NCI-H1092 treated with DMSO at 0.1 percent for 48 hours (cell line): Measurements from ENCODE around the gene FAM114A1.
"Not testable (repeated sequence)": the region's sequence is repeated elsewhere in the genome, so short reads cannot be mapped to it uniquely, and the experiment has no call there.

Experiments used
- DNase-seq: peaks from one replicate; lab custom pipeline; 2025; lab: John Stamatoyannopoulos, UW

FAM114A1 gene

DNA sequence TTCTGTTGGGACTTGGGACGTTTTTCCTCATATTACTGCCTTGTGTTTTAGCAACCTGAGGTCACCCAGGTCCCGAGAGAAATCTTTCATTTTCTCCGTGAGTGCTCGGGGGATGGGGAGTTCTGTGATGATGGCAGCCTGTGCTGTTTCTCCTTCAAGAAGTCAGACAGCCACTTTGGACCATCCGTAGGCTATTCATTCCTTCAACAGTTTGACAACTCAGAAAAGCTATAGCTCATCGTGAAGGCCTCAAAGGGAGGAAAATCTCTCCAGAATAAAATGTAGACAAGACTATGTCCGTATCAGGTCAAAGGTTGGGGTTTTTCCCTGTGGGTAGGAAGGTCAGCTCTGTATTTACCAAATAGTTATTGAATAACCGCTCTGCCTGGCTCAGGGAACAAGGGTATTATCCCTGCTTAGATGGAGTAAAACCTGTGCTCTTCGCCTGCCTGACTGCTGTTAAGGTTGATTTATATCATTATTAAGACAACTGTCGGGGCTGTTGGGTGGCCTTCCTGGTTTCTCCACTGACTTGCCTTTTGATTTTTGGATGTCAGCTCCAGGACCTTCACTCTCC lies 36.6 kb downstream of the FAM114A1 start:
- no peak for DNase-seq

DNA sequence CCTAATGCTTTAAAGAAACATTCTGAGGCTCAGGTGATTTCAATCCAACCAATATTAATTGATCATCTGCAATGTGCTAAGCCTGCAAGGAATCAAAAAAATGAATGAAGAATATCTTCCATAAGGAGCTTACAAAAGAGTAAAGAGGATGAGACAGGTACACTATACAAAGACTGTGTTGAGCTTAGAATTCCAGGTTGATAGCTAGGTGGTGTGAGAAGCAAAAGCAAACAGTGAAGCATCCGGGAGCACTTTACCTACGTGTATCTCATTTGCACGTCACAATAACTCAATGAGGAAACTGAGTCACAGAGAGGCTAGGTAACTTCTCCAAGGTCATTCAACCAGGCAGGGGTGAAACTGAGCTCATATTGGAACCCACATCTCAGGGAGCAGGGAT lies 37.1 kb downstream of the FAM114A1 start:
- DNase-seq, result no peak

DNA sequence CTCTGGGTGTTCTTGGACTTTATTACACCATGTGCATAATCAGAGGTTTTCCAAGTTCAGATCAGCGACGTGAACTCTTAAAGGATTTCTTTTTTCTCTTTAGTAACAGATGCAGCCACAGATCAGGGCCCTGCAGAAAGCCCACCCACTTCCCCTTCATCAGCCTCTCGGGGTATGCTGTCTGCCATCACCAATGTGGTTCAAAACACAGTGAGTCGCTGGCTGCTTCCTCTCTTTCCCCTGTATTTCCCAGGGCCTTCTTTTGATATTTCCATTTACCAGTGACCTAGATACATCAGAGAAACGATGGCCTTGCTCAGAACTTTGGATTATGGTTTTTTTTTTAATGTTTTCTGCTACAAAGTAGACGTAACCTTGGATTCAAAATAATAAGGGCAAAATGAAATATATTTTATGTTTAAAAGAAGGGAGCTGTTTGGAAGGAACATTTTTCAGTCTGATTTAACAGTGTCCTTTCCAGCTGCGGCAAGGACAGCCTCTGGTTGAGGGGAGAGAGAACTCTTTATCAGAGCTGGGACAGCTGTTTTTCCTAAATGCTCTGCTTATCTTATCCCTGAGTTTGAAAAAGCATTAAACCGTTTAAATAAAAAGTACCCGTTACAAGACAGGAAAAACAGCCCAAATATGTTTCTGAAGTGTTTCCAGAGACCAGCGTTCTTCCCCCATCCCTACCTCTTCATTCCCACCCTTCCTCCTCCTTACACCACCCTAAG lies 38.2 kb downstream of the FAM114A1 start:
- no peak for DNase-seq

DNA sequence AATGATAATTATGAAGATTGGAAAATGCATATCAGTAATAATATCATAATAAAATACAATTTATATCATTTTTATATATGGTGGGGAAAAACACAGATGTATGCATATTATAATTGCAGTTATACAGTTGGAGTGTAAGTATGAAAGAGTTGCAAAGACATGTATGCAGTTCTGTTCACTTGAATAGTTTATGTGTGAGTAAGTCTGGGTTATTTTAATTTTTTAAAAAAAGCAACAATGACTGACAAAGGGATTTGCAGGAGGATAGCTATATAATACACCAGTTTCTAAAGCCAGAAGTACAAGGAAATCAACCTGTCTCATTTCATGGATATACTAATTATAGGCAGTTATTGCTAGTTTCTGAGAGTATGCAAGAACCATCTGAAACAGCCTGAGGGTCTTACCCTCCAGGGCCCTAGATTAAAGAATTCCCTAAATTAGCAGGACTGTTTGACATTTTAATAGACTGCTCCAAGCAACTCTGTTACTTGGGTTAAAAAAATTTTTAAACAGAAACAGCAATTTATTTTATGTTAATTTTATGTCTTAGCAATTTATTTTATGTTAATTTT lies 40.2 kb downstream of the FAM114A1 start:
- DNase-seq, result no peak

DNA sequence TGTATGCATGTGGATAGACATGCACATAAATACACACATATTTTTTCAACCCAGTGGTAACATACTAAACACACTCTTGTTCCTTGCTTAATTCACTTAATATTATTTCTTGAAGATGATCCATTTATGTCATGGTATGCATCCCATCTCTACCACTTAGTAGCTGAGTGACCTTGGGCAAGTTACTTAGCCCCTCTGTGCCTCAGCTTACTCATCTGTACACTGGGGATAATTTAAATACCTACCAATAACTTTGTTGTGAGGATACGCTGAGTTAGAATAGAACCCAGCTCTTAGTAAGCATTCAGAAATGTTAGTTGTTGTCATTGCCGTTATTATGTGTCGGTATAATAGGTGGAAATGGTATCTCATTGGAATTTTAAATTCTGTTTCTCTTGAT lies 41.4 kb downstream of the FAM114A1 start:
- no peak for DNase-seq

DNA sequence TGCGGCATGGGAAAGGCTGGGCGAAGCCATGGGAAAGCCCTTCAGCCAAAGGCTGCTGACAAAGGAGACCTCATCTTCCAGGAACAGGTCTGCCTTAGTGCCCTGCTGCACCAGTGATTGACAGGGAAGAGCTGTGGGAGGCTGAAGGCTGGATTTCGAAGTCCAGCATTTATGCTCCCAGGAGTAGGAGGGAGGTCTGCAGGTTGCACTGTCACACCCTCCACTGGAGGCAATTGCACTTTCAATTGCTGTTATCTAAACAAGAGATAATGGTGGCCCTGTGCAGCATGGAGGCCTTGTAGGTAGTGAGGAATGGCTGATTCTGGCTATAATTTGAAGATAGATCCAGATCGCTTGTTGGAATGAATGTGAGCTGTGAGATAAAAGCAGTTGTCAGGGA lies 43.7 kb downstream of the FAM114A1 start:
- DNase-seq, result no peak

DNA sequence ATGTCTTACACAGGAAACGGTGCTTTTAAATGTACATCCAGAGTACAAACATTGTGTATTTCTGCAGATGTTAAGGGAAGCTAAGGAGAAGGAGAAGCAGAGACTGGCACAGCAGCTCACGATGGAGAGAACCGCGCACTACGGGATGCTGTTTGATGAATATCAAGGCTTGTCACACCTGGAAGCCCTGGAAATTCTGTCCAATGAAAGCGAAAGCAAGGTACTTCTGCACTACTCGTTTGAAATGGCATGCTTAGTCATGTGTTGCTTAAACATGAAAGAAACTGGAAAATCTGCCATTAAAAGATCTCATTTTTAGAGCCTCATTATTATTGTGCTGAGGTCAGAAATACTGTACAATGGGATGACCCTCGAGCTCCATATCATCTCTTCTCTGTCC lies 47.2 kb downstream of the FAM114A1 start:
- no peak for DNase-seq

DNA sequence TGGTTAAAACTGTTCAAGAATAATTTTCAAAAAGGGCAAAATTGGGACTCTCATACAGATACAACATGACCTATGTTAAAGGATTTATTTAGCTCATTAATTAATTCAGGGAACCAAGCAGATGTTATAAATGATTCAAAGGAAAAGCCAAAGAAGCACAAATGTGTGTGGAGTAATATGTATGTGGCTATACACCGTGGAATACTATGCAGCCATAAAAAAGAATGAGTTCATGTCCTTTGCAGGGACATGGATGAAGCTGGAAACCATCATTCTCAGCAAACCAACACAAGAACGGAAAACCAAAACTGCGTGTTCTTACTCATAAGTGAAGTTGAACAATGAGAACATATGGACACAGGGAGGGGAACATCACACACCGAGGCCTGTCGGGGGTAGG lies 48.7 kb downstream of the FAM114A1 start:
- not testable (repeated sequence) for DNase-seq

DNA sequence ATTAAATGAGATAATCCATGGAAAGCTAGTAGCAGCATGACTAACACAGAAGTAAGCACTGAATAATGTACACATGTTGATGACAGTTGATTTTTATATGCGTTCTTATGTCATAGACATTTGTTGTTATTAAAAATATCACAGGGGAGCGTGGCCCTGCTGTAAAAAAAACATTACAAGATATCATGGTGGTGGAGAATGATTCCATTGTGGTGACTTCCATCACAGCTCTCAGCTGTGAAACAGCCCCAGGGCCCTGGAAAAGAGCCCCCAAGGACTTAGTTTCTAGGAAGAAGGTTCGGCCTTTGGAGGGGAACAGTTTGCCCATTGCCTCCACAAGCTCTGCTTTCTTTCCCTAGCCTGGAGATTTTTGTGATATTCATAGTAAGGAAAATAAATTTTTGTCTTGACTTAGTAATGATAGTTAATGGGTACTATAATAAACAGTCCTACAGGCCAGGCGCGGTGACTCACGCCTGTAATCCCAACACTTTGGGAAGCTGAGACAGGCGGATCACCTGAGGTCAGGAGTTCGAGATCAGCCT lies 49.9 kb downstream of the FAM114A1 start:
- DNase-seq, result no peak

DNA sequence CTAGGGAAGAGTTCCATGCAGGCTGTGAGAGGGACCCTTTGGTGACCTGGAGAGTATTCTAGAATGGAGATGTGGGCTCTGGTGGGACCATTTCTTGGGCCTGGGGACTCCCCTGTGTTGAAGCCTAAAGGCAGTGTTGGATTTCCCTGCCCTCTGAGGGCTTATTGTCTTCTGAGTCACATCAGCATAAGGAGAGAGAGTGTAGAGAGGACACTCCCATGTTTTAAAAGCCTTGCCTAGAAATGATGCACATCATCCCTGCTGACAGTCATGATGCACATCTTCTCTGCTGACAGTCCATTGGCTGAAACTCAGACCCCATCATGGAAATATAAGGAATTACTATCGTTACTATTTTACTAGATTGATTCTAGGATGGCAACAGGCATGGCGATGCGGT lies 51.9 kb downstream of the FAM114A1 start:
- no peak for DNase-seq

DNA sequence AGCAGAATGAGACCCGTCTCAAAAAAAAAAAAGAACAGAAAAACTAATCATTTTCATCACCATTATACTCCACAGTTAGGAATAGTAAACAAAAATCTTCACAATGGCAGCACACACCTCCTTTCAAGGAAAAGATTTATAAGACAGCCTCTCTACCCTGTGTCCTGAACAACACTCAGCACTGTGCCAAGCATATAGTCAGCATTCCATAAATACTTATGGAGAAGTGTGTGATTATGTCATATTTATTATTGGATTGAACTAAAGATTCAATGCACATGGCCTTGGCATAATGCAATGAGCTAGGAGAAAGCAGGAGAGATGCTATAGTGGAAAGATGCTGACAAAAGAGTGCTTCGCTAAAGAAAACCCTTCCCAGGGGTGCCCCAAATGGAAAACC lies 52.6 kb downstream of the FAM114A1 start:
- DNase-seq, result no peak

DNA sequence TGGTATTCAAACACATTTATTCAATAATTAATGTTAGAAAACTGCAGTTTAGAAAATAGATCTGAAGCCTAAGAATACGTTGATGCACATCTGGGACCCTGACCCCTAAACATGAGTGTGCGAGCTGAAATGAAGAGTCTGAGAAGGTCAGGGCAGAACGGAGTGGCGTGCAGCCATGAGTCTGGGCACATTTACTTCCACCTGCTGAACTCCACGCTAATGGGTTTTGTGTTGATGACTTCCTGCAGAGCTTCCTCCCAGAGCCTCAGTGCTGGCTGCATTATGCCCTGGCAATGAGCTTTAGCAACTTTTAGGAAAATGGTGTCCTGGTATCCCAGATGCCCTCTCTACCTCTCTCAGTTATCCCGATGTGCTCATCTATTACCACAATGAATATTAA lies 53.1 kb downstream of the FAM114A1 start:
- peak; percentile 15 for DNase-seq

DNA sequence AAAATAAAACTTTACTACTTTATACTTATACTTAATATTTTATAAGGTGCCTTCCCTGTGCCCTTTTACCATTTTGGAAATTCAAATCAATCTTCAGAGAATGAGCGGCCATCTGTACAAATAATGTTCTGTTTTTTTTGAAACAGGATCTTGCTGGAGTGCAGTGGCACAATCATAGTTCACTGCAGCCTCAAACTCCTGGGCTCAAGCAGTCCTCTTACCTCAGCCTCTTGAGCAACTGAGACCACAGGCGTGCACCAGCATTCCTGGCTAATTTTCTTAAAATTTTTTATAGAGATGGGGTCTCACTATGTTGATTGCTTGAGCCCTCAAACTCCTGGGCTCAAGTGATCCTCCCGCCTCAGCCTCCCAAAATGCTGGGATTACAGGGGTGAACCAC lies 53.5 kb downstream of the FAM114A1 start:
- no peak for DNase-seq

DNA sequence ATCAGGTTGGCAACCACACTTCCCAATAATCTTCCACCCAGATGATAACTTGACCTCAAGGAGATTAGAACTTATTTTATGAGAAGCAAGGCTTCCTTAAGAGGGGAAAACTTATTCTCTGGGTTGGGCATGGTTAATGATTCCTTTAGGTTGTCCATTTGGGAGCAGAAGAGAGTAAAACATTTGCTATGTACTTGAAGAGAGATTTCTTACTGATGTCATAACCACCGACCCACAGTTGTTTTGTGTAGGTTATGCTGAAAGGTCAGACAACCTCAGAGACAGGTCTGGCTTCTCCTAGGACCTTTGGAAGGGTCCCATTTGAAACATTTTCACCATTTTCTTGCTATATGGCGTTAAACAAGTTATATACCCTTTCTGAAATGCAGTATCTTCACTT lies 56.1 kb downstream of the FAM114A1 start:
- DNase-seq, result no peak

DNA sequence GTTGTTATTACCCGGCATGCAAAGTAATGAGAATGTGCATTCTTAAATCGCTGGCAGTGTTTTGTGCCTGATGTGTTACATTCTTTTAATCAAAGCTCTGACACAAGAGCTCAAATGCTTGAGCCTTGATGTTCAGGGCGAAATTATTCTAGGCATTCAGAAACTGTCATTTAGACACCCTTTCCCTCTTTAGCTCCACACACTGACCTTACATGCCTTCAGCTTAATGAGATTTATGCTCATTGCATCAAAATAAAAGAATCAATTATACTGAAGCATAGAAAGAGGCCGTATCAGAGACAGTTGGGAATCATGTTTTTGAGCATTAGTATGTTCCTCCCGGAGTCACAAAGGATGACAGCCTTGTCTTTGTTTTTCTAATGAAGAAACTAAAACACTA lies 56.7 kb downstream of the FAM114A1 start:
- no peak for DNase-seq

DNA sequence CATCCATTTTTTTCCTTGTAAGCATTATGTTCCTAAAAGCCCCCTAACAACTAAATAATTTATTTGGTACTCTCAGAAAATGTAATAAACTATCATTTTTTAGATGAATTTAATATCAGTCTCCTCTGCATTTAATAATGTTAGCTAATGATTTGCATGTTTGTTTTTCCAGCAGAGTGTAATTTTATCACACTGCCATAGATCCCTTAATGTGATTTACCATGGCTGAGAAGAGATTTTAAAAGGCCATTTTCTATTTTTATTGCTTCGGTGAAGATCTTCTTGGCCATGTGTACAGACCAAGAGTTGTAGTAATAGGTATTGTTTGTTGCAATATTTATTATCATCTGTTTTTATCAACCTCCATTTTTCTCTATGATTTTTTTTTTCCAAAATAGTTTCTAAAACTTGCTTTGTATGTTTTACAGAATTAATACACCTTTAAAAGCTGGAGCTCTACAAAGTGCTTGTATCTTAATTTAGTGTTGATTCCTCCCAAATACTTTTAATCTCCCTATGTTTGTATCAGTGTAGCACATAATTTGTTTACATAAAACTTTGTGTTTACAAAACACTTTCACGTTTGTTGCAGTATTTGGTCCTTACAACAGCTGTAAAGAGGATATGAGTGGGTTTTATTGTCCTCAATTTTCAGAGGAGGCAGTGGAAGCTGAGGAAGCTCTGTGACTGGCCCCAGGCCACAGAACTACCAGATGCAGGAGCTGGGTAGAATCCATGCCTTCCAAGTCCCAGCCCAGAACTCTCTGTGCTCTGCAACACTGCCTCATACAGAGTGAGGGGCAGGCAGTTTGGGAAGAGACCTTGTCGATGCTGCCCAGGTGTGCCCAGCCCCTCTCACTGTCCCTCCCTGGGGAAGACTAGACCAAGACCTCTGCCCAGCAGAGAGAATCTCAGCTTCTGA lies 58.1 kb downstream of the FAM114A1 start:
- peak; percentile 16 for DNase-seq

DNA sequence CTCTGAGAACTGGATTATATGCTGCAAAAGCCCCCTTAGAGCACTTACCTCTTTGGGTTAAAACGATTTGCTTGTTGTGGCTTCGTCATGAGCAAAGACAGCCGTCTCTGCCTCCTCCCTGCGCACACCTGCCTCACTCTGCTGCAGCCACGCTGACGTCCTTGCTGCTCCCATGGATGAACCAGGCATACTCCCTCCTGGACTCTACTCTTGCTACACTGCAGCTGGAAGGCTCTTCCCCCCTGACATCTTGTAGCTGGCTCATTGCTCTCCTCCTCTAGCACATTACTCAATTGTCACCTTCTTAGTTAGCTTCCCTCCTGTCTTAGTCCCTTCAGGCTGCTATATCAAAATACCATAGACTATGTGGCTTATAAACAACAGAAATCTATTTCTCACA lies 59.3 kb downstream of the FAM114A1 start:
- DNase-seq, result no peak

DNA sequence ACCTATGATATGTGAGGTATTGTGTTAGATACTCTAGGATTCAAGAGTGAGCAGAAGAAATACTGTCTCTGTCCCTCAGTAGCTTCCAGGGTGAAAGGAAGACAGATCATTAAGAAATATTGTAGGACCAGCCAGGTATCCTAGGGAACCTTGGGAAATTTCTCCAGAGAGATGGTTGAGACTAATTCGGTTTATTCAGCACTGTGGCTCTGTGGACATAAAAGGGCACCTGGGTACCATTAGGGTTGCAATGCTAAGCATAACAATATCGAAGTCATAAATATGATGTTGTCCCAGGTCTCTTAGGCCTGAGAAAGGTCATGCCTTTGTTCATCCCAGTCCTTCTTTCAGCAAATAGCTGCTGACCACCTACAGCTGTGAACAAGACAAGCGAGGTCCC lies 61.0 kb downstream of the FAM114A1 start:
- no peak for DNase-seq

DNA sequence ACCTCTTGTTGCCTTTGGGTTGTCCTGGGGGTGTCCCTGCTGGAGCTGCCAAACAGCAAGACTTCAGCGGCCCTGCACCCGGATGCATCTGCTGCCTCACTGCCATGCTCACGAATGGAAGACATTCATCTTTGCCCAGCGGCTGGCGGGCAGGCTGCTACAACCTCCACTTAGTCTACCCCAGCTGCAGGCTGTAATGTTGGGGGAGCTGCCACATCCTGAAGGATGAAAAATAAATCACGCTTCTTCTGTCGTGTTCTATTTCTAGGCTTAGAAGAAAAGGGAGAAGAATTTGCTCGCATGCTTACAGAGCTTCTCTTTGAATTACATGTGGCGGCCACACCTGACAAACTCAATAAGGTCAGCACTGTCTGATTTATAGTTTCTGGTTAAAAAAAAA lies 61.4 kb downstream of the FAM114A1 start:
- no peak for DNase-seq

DNA sequence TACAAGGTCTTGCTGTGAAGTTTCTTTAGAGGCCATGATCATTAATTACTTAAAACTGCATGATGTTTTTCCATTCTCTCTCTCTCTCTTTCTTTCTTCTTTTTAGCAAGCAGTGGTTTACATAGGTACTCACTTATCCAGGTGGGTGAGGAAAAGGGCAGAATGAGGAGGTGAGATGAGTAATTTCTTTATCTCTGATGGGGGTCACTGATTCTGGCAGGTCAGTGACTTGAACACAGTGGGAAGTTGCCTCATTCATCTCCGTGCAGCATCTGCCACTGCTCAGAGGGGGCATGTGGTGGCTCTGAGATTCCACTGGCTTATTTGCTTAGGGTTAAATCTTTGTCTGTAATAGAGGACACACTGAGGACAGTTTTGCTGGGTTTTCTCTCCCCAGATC lies 62.6 kb downstream of the FAM114A1 start:
- DNase-seq, result no peak

DNA sequence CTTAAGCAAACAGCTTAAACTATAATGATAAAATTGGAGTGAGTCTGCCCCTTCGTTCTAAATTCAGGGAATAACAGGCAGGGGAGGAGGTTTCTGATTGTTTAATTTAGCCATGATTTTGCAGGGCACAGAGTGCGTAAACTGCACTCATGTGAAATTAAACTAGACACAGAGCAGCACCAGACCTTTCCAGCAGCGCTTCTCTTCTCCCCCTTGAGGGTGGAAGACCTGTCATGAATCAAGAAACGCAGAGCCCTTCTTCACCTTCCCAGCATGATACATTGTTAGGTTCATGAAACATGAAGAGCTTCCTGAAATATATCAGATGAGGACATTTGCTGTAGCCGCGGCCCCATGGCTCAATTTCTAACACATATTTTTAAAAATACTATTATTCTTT lies 63.1 kb downstream of the FAM114A1 start:
- DNase-seq, result no peak

DNA sequence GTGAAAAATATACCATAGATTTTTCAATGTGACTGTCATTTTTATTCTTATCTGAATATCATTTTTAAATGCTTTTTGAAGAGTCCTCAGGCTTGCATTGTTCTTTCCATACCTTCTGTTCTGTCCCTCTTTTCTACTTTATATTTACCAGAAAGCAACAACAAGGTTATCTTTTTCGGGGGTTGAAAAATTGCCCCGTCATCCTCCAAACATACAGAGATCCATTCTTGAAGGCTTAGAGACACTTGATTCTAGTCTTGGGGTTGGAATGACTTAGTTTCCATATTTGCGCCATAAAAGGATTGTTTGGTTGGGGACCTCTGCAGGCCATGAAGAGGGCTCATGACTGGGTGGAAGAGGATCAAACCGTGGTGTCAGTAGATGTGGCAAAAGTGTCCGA lies 63.5 kb downstream of the FAM114A1 start:
- no peak for DNase-seq
